SK-N-SH (cell line): ENCODE data around the gene CCDC60. TPM values are rescaled to one million over a fixed set of nuclear protein-coding genes. Genes with fewer than 3 reads are reported as not detected.

Experiments
- CTCF ChIA-PET: fragments of 300-600, 350-600 bp; formaldehyde crosslinking; extraction: SDS; loops from one replicate; lab custom pipeline; 2021; lab: Yijun Ruan, JAX
- POLR2A ChIA-PET: fragments of 350-600 bp; sonication (Branson Sonifier 250); formaldehyde crosslinking; extraction: SDS; loops from one replicate; lab custom pipeline; 2020; ENCODE audit warnings: antibody characterized with exemption, inconsistent platforms; lab: Yijun Ruan, JAX
- DNase-seq: peaks from one replicate; pipeline ENCODE4 v3.0.0; 2012
- H2AFZ ChIP-seq: fragments of 200-600 bp; sonication (generic); 2 replicates; pipeline ENCODE4 v1.8.1; 2016; ENCODE audit warnings: antibody characterized with exemption, mild to moderate bottlenecking, low read depth
- H3F3A ChIP-seq: fragments of 200-600 bp; sonication (generic); replicated peaks from 2 replicates; pipeline ENCODE3; 2016; ENCODE audit warnings: antibody characterized with exemption, mild to moderate bottlenecking; ENCODE audit not compliant: insufficient read depth
- H3K27ac ChIP-seq, 2 experiments: fragments of 200-500 bp in 1 of 2; fragments of 200-600 bp in 1 of 2; sonication (Bioruptor generic) in 1 of 2; sonication (generic), shearing (Covaris generic) in 1 of 2; 2 replicates each; pipeline versions ENCODE4 v1.5.1 to v1.6.1; 2014 to 2016; ENCODE audit warnings: low read depth in 2 of 2, inconsistent platforms in 1 of 2, low read length in 1 of 2, mild to moderate bottlenecking in 1 of 2, mixed read lengths in 1 of 2
- H3K27me3 ChIP-seq: fragments of 200-600 bp; sonication (generic), shearing (Covaris generic); 2 replicates; pipeline ENCODE4 v1.6.1; 2016; ENCODE audit warnings: mixed run types; ENCODE audit not compliant: insufficient read depth
- H3K36me3 ChIP-seq, 2 experiments: fragments of 200-500 bp in 1 of 2; fragments of 200-600 bp in 1 of 2; sonication (Bioruptor generic) in 1 of 2; sonication (generic) in 1 of 2; replicated peaks in 1 of 2; 2 replicates each; pipeline versions ENCODE3 to v1.5.1; 2014 to 2016; ENCODE audit warnings: low read length in 1 of 2, mild to moderate bottlenecking in 1 of 2; ENCODE audit not compliant: insufficient read depth in 2 of 2, control insufficient read depth in 1 of 2
- H3K4me1 ChIP-seq, 2 experiments: fragments of 200-500 bp in 1 of 2; fragments of 200-600 bp in 1 of 2; sonication (Bioruptor generic) in 1 of 2; sonication (generic), shearing (Covaris generic) in 1 of 2; 2 replicates each; pipeline versions ENCODE4 v1.5.1 to v1.6.1; 2014 to 2016; ENCODE audit warnings: low read depth in 1 of 2, low read length in 1 of 2, mixed run types in 1 of 2; ENCODE audit not compliant: insufficient read depth in 2 of 2, control insufficient read depth in 1 of 2
- H3K4me2 ChIP-seq: fragments of 200-600 bp; sonication (generic), shearing (Covaris generic); 2 replicates; pipeline ENCODE4 v1.6.1; 2017; ENCODE audit warnings: mixed run types
- H3K4me3 ChIP-seq, 2 experiments: fragments of 200-500 bp in 1 of 2; fragments of 200-600 bp in 1 of 2; sonication (Bioruptor generic) in 1 of 2; sonication (generic), shearing (Covaris generic) in 1 of 2; 2 replicates each; pipeline versions ENCODE4 v1.5.1 to v1.8.1; 2014 to 2016; ENCODE audit warnings: low read depth in 2 of 2, inconsistent platforms in 1 of 2, low read length in 1 of 2, mild to moderate bottlenecking in 1 of 2, mixed read lengths in 1 of 2, moderate library complexity in 1 of 2
- H3K79me2 ChIP-seq: fragments of 200-600 bp; sonication (generic); 2 replicates; pipeline ENCODE4 v1.8.1; 2017; ENCODE audit warnings: mild to moderate bottlenecking; ENCODE audit not compliant: insufficient read depth
- H3K9ac ChIP-seq: fragments of 200-600 bp; sonication (generic); 2 replicates; pipeline ENCODE4 v1.6.1; 2017; ENCODE audit warnings: mixed run types
- H3K9me2 ChIP-seq: fragments of 200-600 bp; sonication (generic); 2 replicates; pipeline ENCODE4 v1.6.1; 2017; ENCODE audit warnings: mixed run types
- H3K9me3 ChIP-seq: fragments of 200-600 bp; sonication (generic); 2 replicates; pipeline ENCODE4 v1.6.1; 2017; ENCODE audit warnings: mixed run types, mild to moderate bottlenecking, moderate library complexity
- H4K20me1 ChIP-seq: fragments of 200-600 bp; sonication (generic); 2 replicates; pipeline ENCODE4 v1.6.1; 2017; ENCODE audit warnings: mild to moderate bottlenecking, mixed run types; ENCODE audit not compliant: insufficient read depth
- ELF1 ChIP-seq: IDR thresholded peaks from 2 replicates; pipeline ENCODE4 v1.4.0; 2012
- EZH2phosphoT487 ChIP-seq: fragments of 200-600 bp; sonication (generic); IDR thresholded peaks from 2 replicates; pipeline ENCODE4 v1.6.1; 2017; ENCODE audit warnings: low read depth, mixed run types, mild to moderate bottlenecking, antibody characterized with exemption, moderate library complexity, borderline replicate concordance
- FOXJ3 ChIP-seq: sonication (generic); formaldehyde crosslinking; IDR thresholded peaks from 2 replicates; pipeline ENCODE4 v1.5.1; 2020; ENCODE audit warnings: mild to moderate bottlenecking, missing genetic modification reagents
- FOXM1 ChIP-seq: IDR thresholded peaks from 2 replicates; pipeline ENCODE4 v1.4.0; 2012; ENCODE audit warnings: low read depth, mild to moderate bottlenecking
- GABPA ChIP-seq: IDR thresholded peaks from 2 replicates; pipeline ENCODE4 v1.4.0; 2012; ENCODE audit warnings: low read depth, mild to moderate bottlenecking
- IRF3 ChIP-seq: fragments of 150-350 bp; IDR thresholded peaks from 2 replicates; pipeline ENCODE4 v1.6.1; 2016; ENCODE audit warnings: mild to moderate bottlenecking, low read depth, low read length
- JUND ChIP-seq: IDR thresholded peaks from 2 replicates; pipeline ENCODE4 v1.4.0; 2012
- MEF2A ChIP-seq: IDR thresholded peaks from 2 replicates; pipeline ENCODE4 v1.4.0; 2012; ENCODE audit warnings: low read depth, borderline replicate concordance
- MXI1 ChIP-seq: IDR thresholded peaks from 2 replicates; pipeline ENCODE4 v1.6.1; 2012; ENCODE audit warnings: mild to moderate bottlenecking, low read depth, low read length, improper control_type of control experiment
- NFIC ChIP-seq: IDR thresholded peaks from 2 replicates; pipeline ENCODE4 v1.4.0; 2012; ENCODE audit warnings: borderline replicate concordance
- NRF1 ChIP-seq: IDR thresholded peaks from 2 replicates; pipeline ENCODE4 v1.6.1; 2012; ENCODE audit warnings: low read depth, mild to moderate bottlenecking, low read length
- POLR2AphosphoS5 ChIP-seq: IDR thresholded peaks from 2 replicates; pipeline ENCODE4 v1.6.1; 2012; ENCODE audit warnings: low read depth, low read length
- RAD21 ChIP-seq: IDR thresholded peaks from 2 replicates; pipeline ENCODE4 v1.6.1; 2012; ENCODE audit warnings: mild to moderate bottlenecking, low read length
- RFX5 ChIP-seq: IDR thresholded peaks from 2 replicates; pipeline ENCODE4 v1.6.1; 2012; ENCODE audit warnings: mild to moderate bottlenecking, improper control_type of control experiment, low read length
- SMC3 ChIP-seq: IDR thresholded peaks from 2 replicates; pipeline ENCODE4 v1.6.1; 2012; ENCODE audit warnings: low read depth, low read length, improper control_type of control experiment
- TEAD4 ChIP-seq: IDR thresholded peaks from 2 replicates; pipeline ENCODE4 v1.4.0; 2012; ENCODE audit warnings: mild to moderate bottlenecking, borderline replicate concordance; ENCODE audit not compliant: insufficient read depth
- YY1 ChIP-seq: IDR thresholded peaks from 2 replicates; pipeline ENCODE4 v1.4.0; 2012; ENCODE audit warnings: low read depth, mild to moderate bottlenecking
- WGBS: methylation state at CpG from one replicate; pipeline ENCODE4 v1.1.6; 2017; ENCODE audit warnings: low lambda C conversion rate; 5-methylcytosine and 5-hydroxymethylcytosine counted together
- polyA plus RNA-seq, 3 experiments: library from polyadenylated mRNA; depleted of rRNA; stranded (reverse); fragments of >200 nt; gene quantifications; 2 replicates each; pipeline ENCODE4 v1.2.3, GENCODE V29; 2012
- TF ChIP-seq, protein P1 (sequence below): IDR thresholded peaks from 2 replicates; pipeline ENCODE4 v1.6.1; 2012; ENCODE audit warnings: mild to moderate bottlenecking, low read depth, low read length, moderate library complexity
- TF ChIP-seq, protein P2 (sequence below): IDR thresholded peaks from 2 replicates; pipeline ENCODE4 v1.4.0; 2012; ENCODE audit warnings: low read depth, borderline replicate concordance

CCDC60 gene
- polyA plus RNA-seq, 1 of the 3 experiments (the other 2 are of a cell fraction) = not detected

DNA sequence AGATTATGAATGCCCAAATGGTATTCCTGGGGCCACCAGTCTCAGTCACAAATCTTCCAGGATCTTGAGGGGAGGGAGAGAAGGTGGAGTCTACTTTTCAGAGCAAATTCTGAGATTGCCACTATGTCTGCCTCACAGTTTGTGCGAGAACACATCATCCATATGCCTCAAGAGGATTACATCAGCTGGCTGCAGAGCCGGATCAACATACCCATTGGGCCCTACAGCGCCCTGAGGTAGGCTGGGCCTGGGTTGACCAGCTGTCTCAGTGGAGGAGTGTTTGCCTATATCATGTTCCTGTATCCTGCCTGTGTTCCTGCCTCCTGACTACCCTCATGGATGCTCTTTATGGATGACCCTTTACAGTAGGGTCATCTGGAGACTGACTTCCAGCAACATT lies 205.9 kb downstream of the CCDC60 start:
- no peaks in the 10 kb centered on the region for H3F3A ChIP-seq
- no peaks in the 10 kb centered on the region for H3K36me3 ChIP-seq
- DNase-seq = no peak
- no peak overlapping the region for H3K27ac ChIP-seq
- H4K20me1 ChIP-seq = no peaks in the 10 kb centered on the region
- no peaks in the 10 kb centered on the region for H3K79me2 ChIP-seq
- POLR2A ChIA-PET = no interaction called here
- no peak overlapping the region for H2AFZ ChIP-seq
- CTCF ChIA-PET = interaction anchor here (1.3 to 13.6 kb wide), 2 partner anchors 97 to 1162 kb away, joined by 3 to 138 read pairs; no protein-coding TSS in a partner anchor
- H3K9me3 ChIP-seq = no peaks in the 10 kb centered on the region
- 9% methylated on average over 3 of the region's 3 CpGs for WGBS
- no peak overlapping the region for H3K4me3 ChIP-seq
- no peak overlapping the region for H3K9ac ChIP-seq
- H3K9me2 ChIP-seq = no peaks in the 10 kb centered on the region
- H3K4me2 ChIP-seq = no peak overlapping the region
- H3K4me1 ChIP-seq = no peaks in the 10 kb centered on the region
- TF ChIP-seq RAD21 (no peak), FOXJ3 (no peak), POLR2AphosphoS5 (no peak), MEF2A (no peak), MXI1 (no peak), NRF1 (no peak), FOXM1 (no peak), ELF1 (no peak), RFX5 (no peak), NFIC (no peak), GABPA (no peak), IRF3 (no peak), EZH2phosphoT487 (no peak), YY1 (no peak), SMC3 (no peak), TEAD4 (no peak), JUND (no peak)
- TF ChIP-seq, protein P1, sequence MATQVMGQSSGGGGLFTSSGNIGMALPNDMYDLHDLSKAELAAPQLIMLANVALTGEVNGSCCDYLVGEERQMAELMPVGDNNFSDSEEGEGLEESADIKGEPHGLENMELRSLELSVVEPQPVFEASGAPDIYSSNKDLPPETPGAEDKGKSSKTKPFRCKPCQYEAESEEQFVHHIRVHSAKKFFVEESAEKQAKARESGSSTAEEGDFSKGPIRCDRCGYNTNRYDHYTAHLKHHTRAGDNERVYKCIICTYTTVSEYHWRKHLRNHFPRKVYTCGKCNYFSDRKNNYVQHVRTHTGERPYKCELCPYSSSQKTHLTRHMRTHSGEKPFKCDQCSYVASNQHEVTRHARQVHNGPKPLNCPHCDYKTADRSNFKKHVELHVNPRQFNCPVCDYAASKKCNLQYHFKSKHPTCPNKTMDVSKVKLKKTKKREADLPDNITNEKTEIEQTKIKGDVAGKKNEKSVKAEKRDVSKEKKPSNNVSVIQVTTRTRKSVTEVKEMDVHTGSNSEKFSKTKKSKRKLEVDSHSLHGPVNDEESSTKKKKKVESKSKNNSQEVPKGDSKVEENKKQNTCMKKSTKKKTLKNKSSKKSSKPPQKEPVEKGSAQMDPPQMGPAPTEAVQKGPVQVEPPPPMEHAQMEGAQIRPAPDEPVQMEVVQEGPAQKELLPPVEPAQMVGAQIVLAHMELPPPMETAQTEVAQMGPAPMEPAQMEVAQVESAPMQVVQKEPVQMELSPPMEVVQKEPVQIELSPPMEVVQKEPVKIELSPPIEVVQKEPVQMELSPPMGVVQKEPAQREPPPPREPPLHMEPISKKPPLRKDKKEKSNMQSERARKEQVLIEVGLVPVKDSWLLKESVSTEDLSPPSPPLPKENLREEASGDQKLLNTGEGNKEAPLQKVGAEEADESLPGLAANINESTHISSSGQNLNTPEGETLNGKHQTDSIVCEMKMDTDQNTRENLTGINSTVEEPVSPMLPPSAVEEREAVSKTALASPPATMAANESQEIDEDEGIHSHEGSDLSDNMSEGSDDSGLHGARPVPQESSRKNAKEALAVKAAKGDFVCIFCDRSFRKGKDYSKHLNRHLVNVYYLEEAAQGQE = no peak
- TF ChIP-seq, protein P2, sequence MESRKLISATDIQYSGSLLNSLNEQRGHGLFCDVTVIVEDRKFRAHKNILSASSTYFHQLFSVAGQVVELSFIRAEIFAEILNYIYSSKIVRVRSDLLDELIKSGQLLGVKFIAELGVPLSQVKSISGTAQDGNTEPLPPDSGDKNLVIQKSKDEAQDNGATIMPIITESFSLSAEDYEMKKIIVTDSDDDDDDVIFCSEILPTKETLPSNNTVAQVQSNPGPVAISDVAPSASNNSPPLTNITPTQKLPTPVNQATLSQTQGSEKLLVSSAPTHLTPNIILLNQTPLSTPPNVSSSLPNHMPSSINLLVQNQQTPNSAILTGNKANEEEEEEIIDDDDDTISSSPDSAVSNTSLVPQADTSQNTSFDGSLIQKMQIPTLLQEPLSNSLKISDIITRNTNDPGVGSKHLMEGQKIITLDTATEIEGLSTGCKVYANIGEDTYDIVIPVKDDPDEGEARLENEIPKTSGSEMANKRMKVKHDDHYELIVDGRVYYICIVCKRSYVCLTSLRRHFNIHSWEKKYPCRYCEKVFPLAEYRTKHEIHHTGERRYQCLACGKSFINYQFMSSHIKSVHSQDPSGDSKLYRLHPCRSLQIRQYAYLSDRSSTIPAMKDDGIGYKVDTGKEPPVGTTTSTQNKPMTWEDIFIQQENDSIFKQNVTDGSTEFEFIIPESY = no peak
- H3K27me3 ChIP-seq = no peaks in the 10 kb centered on the region
